PC-9 (cell line): Measurements from ENCODE around the gene ABCF3. TPM values are rescaled to one million over a fixed set of nuclear protein-coding genes. Genes with fewer than 3 reads are reported as not detected.

ENCODE experiments used
- BruUV-seq: library from RNA; stranded (reverse); fragments of 400-500 nt; replicated peaks from 2 replicates; lab custom pipeline; 2021; lab: Mats Ljungman, UMichigan
- CTCF ChIA-PET: fragments of 300-600 bp; sonication (Branson Sonifier 250); formaldehyde crosslinking; loops from one replicate; lab custom pipeline; 2022; ENCODE audit warnings: antibody characterized with exemption; lab: Charles Lee
- POLR2A ChIA-PET: fragments of 300-600 bp; sonication (Branson Sonifier 250); formaldehyde crosslinking; loops from one replicate; lab custom pipeline; 2022; ENCODE audit warnings: antibody characterized with exemption; ENCODE audit not compliant: unreplicated experiment; lab: Charles Lee
- DNase-seq, 2 experiments: peaks; one replicate each; pipeline versions ENCODE4 v3.0.0 to v3.0.0-alpha.2; 2015 to 2022; ENCODE audit warnings: mixed read lengths in 1 of 2
- H2AFZ ChIP-seq: fragments of 200-600 bp; sonication (generic); 2 replicates; pipeline ENCODE4 v1.8.1; 2017; ENCODE audit warnings: antibody characterized with exemption
- H3F3A ChIP-seq: fragments of 200-600 bp; sonication (generic); 2 replicates; pipeline ENCODE4 v1.8.1; 2017; ENCODE audit warnings: antibody characterized with exemption, mild to moderate bottlenecking, low read depth; ENCODE audit not compliant: insufficient read depth
- H3K27ac ChIP-seq: fragments of 200-600 bp; sonication (generic); 2 replicates; pipeline ENCODE4 v1.6.1; 2016; ENCODE audit warnings: mixed run types
- H3K27me3 ChIP-seq: fragments of 200-600 bp; sonication (generic); 2 replicates; pipeline ENCODE4 v1.6.1; 2016; ENCODE audit warnings: low read depth, mixed run types; ENCODE audit not compliant: insufficient read depth
- H3K36me3 ChIP-seq: fragments of 200-600 bp; sonication (generic); 2 replicates; pipeline ENCODE4 v1.6.1; 2016; ENCODE audit warnings: low read depth, mixed run types
- H3K4me1 ChIP-seq: fragments of 200-600 bp; sonication (generic); replicated peaks from 2 replicates; pipeline ENCODE4 v1.6.1; 2016; ENCODE audit warnings: mixed run types; ENCODE audit not compliant: insufficient read depth
- H3K4me2 ChIP-seq: fragments of 200-600 bp; sonication (generic); 2 replicates; pipeline ENCODE4 v1.6.1; 2017; ENCODE audit warnings: mixed run types
- H3K4me3 ChIP-seq: fragments of 200-600 bp; sonication (generic); 2 replicates; pipeline ENCODE4 v1.6.1; 2016; ENCODE audit warnings: mixed run types
- H3K79me2 ChIP-seq: fragments of 200-600 bp; sonication (generic); 2 replicates; pipeline ENCODE4 v1.6.1; 2017; ENCODE audit warnings: low read depth, mixed run types
- H3K9me2 ChIP-seq: fragments of 200-600 bp; sonication (generic); 2 replicates; pipeline ENCODE4 v1.8.1; 2017; ENCODE audit warnings: mild to moderate bottlenecking; ENCODE audit not compliant: insufficient read depth
- H3K9me3 ChIP-seq: fragments of 200-600 bp; sonication (generic); 2 replicates; pipeline ENCODE4 v1.8.1; 2016; ENCODE audit warnings: low read depth; ENCODE audit not compliant: insufficient read depth
- H4K20me1 ChIP-seq: fragments of 200-600 bp; sonication (generic); 2 replicates; pipeline ENCODE4 v1.8.1; 2017; ENCODE audit not compliant: insufficient read depth
- CTCF ChIP-seq: fragments of 200-600 bp; sonication (generic); conservative IDR thresholded peaks from 2 replicates; pipeline ENCODE4 v1.6.1; 2017; ENCODE audit warnings: mixed run types, antibody characterized with exemption, mild to moderate bottlenecking, moderate library complexity
- EZH2 ChIP-seq: fragments of 200-600 bp; sonication (generic); IDR thresholded peaks from 2 replicates; pipeline ENCODE4 v1.8.0; 2017; ENCODE audit warnings: antibody characterized with exemption, low read depth
- intact Hi-C: fragments of 100-400 bp; cut with micrococcal nuclease; formaldehyde crosslinking; loops from one replicate; pipeline ENCODE4 v1.10.0; 2022; ENCODE audit not compliant: unreplicated experiment
- total RNA-seq: library from RNA; stranded (reverse); gene quantifications from 2 replicates; pipeline ENCODE4 v1.2.3, GENCODE V29; 2021

Gene ABCF3
- total RNA-seq, 1 experiment from 2014 or later: 98.8 TPM

GRCh38 chr3:184156522-184156955 lies 29.5 kb upstream of the ABCF3 start:
- Histone ChIP-seq H3K9me2 (no peaks in the 10 kb centered on the region), H3K27ac (peak overlapping the region; percentile 50; the same call in 1 of the 2 replicates), H3K27me3 (no peaks in the 10 kb centered on the region), H3K9me3 (no peaks in the 10 kb centered on the region), H3F3A (peaks cover 25% of the 10 kb centered on the region), H3K4me2 (peak overlapping the region; percentile 99), H4K20me1 (peaks cover 41% of the 10 kb centered on the region), H3K36me3 (0 out of 2 replicates have a peak, but pooled peaks cover 5% of the 10 kb centered on the region), H2AFZ (peak overlapping the region; percentile 91), H3K4me3 (peak overlapping the region; percentile 97), H3K4me1 (peaks cover 26% of the 10 kb centered on the region), H3K79me2 (peaks cover 67% of the 10 kb centered on the region)
- ChIA-PET POLR2A (interaction anchor here (1.1 kb wide), 1 partner anchor 20 kb away, joined by 11 read pairs; no protein-coding TSS in a partner anchor), CTCF (no interaction called here)
- no TSS peak for BruUV-seq
- peak in 1 of 2 experiments; percentile 38 for DNase-seq
- TF ChIP-seq CTCF (no peak), EZH2 (no peak)
- intact Hi-C loops: loop anchor here (1.0 kb wide), 1 partner anchor 18 kb away; the partner anchor contains the start of gene AP2M1

DNA sequence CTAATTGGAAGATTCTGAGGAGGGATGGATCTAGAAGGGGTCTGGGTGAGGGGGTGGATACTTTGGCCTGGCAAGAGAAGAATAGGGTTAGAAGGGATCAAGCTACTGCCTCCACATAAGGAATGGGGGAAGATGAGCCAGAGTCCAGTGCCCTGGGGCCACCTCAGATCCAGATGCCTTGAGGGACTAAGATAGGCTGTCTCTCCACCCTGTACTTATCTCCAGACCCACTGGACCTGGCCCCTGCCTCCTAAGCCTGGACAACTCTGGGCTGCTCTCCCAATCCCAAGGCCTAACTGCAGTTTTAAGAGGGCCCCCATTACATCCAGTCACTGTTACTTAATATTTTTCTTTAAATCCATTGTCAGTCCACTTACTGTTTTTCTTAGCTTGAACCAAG lies 28.8 kb upstream of the ABCF3 start:
- Histone ChIP-seq H3K4me3 (peak overlapping the region; percentile 97), H3K9me3 (no peaks in the 10 kb centered on the region), H4K20me1 (peaks cover 47% of the 10 kb centered on the region), H3K4me2 (peak overlapping the region; percentile 99), H3K9me2 (no peaks in the 10 kb centered on the region), H3K27ac (no peak overlapping the region), H3F3A (peaks cover 28% of the 10 kb centered on the region), H3K79me2 (peaks cover 73% of the 10 kb centered on the region), H3K27me3 (no peaks in the 10 kb centered on the region), H3K4me1 (peaks cover 26% of the 10 kb centered on the region), H3K36me3 (0 out of 2 replicates have a peak, but pooled peaks cover 5% of the 10 kb centered on the region), H2AFZ (no peak overlapping the region)
- no TSS peak for BruUV-seq
- DNase-seq: no peak
- TF ChIP-seq CTCF (no peak), EZH2 (no peak)
- CTCF ChIA-PET: no interaction called here
- POLR2A ChIA-PET: interaction anchor here (1.1 kb wide), 1 partner anchor 19 kb away, joined by 11 read pairs; no protein-coding TSS in a partner anchor
- intact Hi-C loops: no loop called here

DNA sequence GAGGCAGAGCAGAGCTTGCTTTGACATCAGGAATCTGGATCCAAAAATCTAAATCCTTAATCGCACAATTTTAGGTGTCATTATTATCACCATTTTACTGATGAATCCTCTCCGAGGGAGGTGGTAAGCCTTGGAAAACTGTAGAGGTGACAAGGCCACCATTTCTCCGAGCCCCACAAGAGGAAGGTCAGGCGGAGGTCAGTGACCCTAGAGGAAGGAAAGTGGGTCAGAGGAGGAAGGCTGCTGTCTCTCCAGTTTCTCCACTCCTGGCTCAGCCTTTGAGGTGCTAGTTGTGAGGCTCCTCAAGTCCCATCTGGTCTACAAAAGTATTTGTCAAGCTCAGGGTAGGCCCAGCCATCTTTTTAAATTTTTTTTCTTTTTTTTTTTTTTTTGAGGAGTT lies 27.6 kb upstream of the ABCF3 start:
- DNase-seq: no peak
- H3K4me3 ChIP-seq: no peak overlapping the region
- peaks cover 27% of the 10 kb centered on the region for H3F3A ChIP-seq
- ChIA-PET POLR2A (no interaction called here), CTCF (interaction anchor here (0.6 to 0.7 kb wide), 3 partner anchors 143 to 736 kb away, joined by 3 to 6 read pairs (median 3); no protein-coding TSS in a partner anchor)
- no TSS peak for BruUV-seq
- no peaks in the 10 kb centered on the region for H3K9me3 ChIP-seq
- peak overlapping the region; percentile 99; the same call in 1 of the 2 replicates for H3K4me2 ChIP-seq
- H3K36me3 ChIP-seq: 0 out of 2 replicates have a peak, but pooled peaks cover 9% of the 10 kb centered on the region
- no peaks in the 10 kb centered on the region for H3K27me3 ChIP-seq
- H3K4me1 ChIP-seq: peaks cover 26% of the 10 kb centered on the region
- intact Hi-C loops: no loop called here
- no peak overlapping the region for H3K27ac ChIP-seq
- H2AFZ ChIP-seq: no peak overlapping the region
- H4K20me1 ChIP-seq: peaks cover 56% of the 10 kb centered on the region
- peaks cover 79% of the 10 kb centered on the region for H3K79me2 ChIP-seq
- TF ChIP-seq EZH2 (no peak), CTCF (no peak)
- no peaks in the 10 kb centered on the region for H3K9me2 ChIP-seq
